C4-2B (cell line): ENCODE results near the gene NLGN1.

Experiments
- ZFX ChIP-seq: fragments of 450-650 bp; IDR thresholded peaks from 2 replicates; pipeline ENCODE4 v1.6.1; 2017
- TF ChIP-seq, protein P1 (sequence below): fragments of 450-650 bp; conservative IDR thresholded peaks from 2 replicates; pipeline ENCODE4 v1.5.1; 2017; ENCODE audit warnings: mild to moderate bottlenecking

DNA sequence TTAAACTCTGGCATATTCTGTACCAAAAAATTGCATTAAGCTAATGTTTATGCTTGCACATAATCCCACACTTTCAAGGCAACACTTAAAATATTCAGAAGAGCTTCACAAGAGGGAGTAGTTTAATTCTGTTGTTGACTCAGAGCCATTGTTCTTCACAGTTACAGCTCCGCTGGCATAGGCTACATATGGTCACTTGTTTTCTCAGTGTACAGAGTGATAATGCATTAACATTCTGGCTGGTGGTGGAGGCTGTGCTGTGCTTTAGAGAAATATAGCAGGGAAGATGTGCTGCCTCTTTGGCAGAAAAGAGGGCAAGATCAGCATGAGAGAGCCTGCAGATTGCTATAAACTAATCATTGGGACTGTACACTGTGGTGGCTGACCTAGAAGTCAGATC, 13.3 kb downstream of the NLGN1 start:
- TF ChIP-seq, protein P1, sequence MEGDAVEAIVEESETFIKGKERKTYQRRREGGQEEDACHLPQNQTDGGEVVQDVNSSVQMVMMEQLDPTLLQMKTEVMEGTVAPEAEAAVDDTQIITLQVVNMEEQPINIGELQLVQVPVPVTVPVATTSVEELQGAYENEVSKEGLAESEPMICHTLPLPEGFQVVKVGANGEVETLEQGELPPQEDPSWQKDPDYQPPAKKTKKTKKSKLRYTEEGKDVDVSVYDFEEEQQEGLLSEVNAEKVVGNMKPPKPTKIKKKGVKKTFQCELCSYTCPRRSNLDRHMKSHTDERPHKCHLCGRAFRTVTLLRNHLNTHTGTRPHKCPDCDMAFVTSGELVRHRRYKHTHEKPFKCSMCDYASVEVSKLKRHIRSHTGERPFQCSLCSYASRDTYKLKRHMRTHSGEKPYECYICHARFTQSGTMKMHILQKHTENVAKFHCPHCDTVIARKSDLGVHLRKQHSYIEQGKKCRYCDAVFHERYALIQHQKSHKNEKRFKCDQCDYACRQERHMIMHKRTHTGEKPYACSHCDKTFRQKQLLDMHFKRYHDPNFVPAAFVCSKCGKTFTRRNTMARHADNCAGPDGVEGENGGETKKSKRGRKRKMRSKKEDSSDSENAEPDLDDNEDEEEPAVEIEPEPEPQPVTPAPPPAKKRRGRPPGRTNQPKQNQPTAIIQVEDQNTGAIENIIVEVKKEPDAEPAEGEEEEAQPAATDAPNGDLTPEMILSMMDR, result no peak
- TF ChIP-seq ZFX, result no peak
